Sigmoid colon (tissue), 4 donors: ENCODE data around the gene SLC2A1.

Experiments
- EP300 ChIP-seq, 4 donors: sonication (generic); formaldehyde crosslinking; IDR thresholded peaks; one replicate each; pipeline ENCODE4 v1.6.1; 2017; ENCODE audit warnings: antibody characterized with exemption in 4 of 4
- POLR2A ChIP-seq, 2 donors: fragments of 450-650 bp; IDR thresholded peaks; one replicate each; pipeline ENCODE4 v1.6.1; 2016; ENCODE audit warnings: antibody characterized with exemption in 2 of 2, mild to moderate bottlenecking in 2 of 2, moderate library complexity in 2 of 2
- POLR2AphosphoS5 ChIP-seq, 4 donors: sonication (generic); formaldehyde crosslinking; IDR thresholded peaks; one replicate each; pipeline ENCODE4 v1.6.1; 2017; ENCODE audit warnings: antibody characterized with exemption in 4 of 4
- TF ChIP-seq, protein P1 (sequence below), 4 experiments: fragments of 450-650 bp in 3 of 4; fragments of 200-600 bp in 1 of 4; IDR thresholded peaks; one replicate each; pipeline ENCODE4 v1.5.1; 2016 to 2019; ENCODE audit warnings: antibody characterized with exemption in 4 of 4, mild to moderate bottlenecking in 3 of 4, moderate library complexity in 2 of 4

DNA sequence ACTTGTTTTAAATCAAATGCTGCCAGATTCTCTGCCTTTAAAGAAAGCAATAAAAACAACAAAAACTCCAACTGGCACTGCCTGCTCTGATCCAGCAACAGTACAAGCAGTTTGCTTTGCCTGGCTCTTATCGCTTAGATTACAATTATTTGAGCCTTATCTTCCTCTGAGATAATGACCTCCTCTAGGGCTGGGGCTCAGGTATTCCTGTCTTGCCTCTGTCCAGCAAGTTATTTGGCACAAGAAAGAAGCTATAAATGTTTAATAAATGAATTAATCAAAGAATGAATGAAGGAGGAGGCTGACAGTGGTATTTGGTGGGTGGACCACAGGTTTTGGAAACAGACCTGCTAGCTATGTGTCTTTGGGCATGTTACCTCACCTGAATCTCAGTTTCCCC is 6.7 kb upstream of the SLC2A1 start:
- TF ChIP-seq POLR2A (IDR thresholded peaks at IDR 0.05): no peak
- TF ChIP-seq, protein P1, sequence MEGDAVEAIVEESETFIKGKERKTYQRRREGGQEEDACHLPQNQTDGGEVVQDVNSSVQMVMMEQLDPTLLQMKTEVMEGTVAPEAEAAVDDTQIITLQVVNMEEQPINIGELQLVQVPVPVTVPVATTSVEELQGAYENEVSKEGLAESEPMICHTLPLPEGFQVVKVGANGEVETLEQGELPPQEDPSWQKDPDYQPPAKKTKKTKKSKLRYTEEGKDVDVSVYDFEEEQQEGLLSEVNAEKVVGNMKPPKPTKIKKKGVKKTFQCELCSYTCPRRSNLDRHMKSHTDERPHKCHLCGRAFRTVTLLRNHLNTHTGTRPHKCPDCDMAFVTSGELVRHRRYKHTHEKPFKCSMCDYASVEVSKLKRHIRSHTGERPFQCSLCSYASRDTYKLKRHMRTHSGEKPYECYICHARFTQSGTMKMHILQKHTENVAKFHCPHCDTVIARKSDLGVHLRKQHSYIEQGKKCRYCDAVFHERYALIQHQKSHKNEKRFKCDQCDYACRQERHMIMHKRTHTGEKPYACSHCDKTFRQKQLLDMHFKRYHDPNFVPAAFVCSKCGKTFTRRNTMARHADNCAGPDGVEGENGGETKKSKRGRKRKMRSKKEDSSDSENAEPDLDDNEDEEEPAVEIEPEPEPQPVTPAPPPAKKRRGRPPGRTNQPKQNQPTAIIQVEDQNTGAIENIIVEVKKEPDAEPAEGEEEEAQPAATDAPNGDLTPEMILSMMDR (IDR thresholded peaks at IDR 0.05): no peak
- no peak for TF ChIP-seq EP300 (IDR thresholded peaks at IDR 0.05)
- no peak for TF ChIP-seq POLR2AphosphoS5 (IDR thresholded peaks at IDR 0.05)
